EL (cell line): Measurements from ENCODE around the gene CDH26.
"Not testable (repeated sequence)": the region's sequence is repeated elsewhere in the genome, so short reads cannot be mapped to it uniquely, and the experiment has no call there.

Source experiments
- DNase-seq: peaks from one replicate; pipeline ENCODE4 v3.0.0-alpha.2; 2016

The CDH26 gene

GRCh38 chr20:59942245-59942644 lies 16.0 kb upstream of the CDH26 start:
- DNase-seq = no peak

- DNase-seq = no peak
Measured at GRCh38 chr20:59944726-59945125, 13.5 kb upstream of the CDH26 start.

GRCh38 chr20:59945175-59945574 lies 13.0 kb upstream of the CDH26 start:
- DNase-seq = no peak

GRCh38 chr20:59945731-59946130 lies 12.5 kb upstream of the CDH26 start:
- DNase-seq = no peak

GRCh38 chr20:59947376-59947775 lies 10.8 kb upstream of the CDH26 start:
- DNase-seq = no peak

- no peak for DNase-seq
Measured at GRCh38 chr20:59948212-59948611, 10.0 kb upstream of the CDH26 start.

- DNase-seq = peak; percentile 57
Measured at GRCh38 chr20:59948828-59949720, 9.1 kb upstream of the CDH26 start.

- DNase-seq = no peak
Measured at GRCh38 chr20:59949911-59950310, 8.3 kb upstream of the CDH26 start.

- DNase-seq = no peak
Measured at GRCh38 chr20:59954718-59955117, 3.5 kb upstream of the CDH26 start.

- no peak for DNase-seq
Measured at GRCh38 chr20:59955131-59955796, 3.0 kb upstream of the CDH26 start.

GRCh38 chr20:59957568-59957967 lies 655 bp upstream of the CDH26 start:
- DNase-seq = not testable (repeated sequence)

GRCh38 chr20:59958626-59959025 lies 403 bp downstream of the CDH26 start:
- no peak for DNase-seq

- no peak for DNase-seq
Measured at GRCh38 chr20:59961423-59961822, 3.2 kb downstream of the CDH26 start.

GRCh38 chr20:59962155-59962554 lies 3.9 kb downstream of the CDH26 start:
- no peak for DNase-seq

- no peak for DNase-seq
Measured at GRCh38 chr20:59966428-59966827, 8.2 kb downstream of the CDH26 start.

- DNase-seq = no peak
Measured at GRCh38 chr20:59971428-59971827, 13.2 kb downstream of the CDH26 start.

- DNase-seq = no peak
Measured at GRCh38 chr20:59972037-59972801, 14.0 kb downstream of the CDH26 start.

GRCh38 chr20:59976156-59976782 lies 18.0 kb downstream of the CDH26 start:
- DNase-seq = no peak

GRCh38 chr20:59977086-59977485 lies 18.9 kb downstream of the CDH26 start:
- DNase-seq = no peak

- DNase-seq = no peak
Measured at GRCh38 chr20:59983076-59983475, 24.9 kb downstream of the CDH26 start.

GRCh38 chr20:59984541-59984940 lies 26.3 kb downstream of the CDH26 start:
- DNase-seq = no peak

- no peak for DNase-seq
Measured at GRCh38 chr20:59985164-59985563, 26.9 kb downstream of the CDH26 start.

GRCh38 chr20:59985864-59986263 lies 27.6 kb downstream of the CDH26 start:
- no peak for DNase-seq
